ENCODE measurements around the gene CNDP1. TPM values are rescaled to one million over a fixed set of nuclear protein-coding genes. Genes with fewer than 3 reads are reported as not detected.

The CNDP1 gene
- total RNA-seq, 4 donors from 2014 or later = 0.24 to 1.0 (median 0.90) TPM; not detected in 1

GRCh38 chr18:74598350-74599001, 64.2 kb downstream of the CNDP1 start:
- peak overlapping the region; percentile 92 to 98 for H3K27ac ChIP-seq
- H3K4me3 ChIP-seq = peak overlapping the region; percentile 70 to 98
- TF ChIP-seq CTCF (IDR thresholded peaks at IDR 0.05) (peak in 2 of 4 experiments; percentile 9 to 17), POLR2A (IDR thresholded peaks at IDR 0.05) (no peak)
- no peaks in the 10 kb centered on the region for H3K27me3 ChIP-seq
- H3K4me1 ChIP-seq = no peaks in the 10 kb centered on the region
- intact Hi-C loops (cut with DNase I; ENCODE audit: low total_unique reads) = no loop called here
- no peaks in the 10 kb centered on the region for H3K9me3 ChIP-seq
- H3K36me3 ChIP-seq = no peaks in the 10 kb centered on the region
- peak in 1 of 2 donors; percentile 34 for DNase-seq

- Histone ChIP-seq H3K36me3 (no peaks in the 10 kb centered on the region), H3K4me3 (no peak overlapping the region), H3K27me3 (no peaks in the 10 kb centered on the region), H3K4me1 (no peaks in the 10 kb centered on the region), H3K9me3 (no peaks in the 10 kb centered on the region), H3K27ac (no peak overlapping the region)
- intact Hi-C loops (cut with DNase I; ENCODE audit: low total_unique reads) = no loop called here
- DNase-seq = no peak
- no peak for TF ChIP-seq CTCF (IDR thresholded peaks at IDR 0.05)
- no peak for TF ChIP-seq POLR2A (IDR thresholded peaks at IDR 0.05)
Measured at GRCh38 chr18:74604361-74604760, 70.1 kb downstream of the CNDP1 start.

- Histone ChIP-seq H3K27me3 (no peaks in the 10 kb centered on the region), H3K9me3 (no peaks in the 10 kb centered on the region), H3K27ac (no peak overlapping the region), H3K36me3 (no peaks in the 10 kb centered on the region), H3K4me3 (no peak overlapping the region), H3K4me1 (no peaks in the 10 kb centered on the region)
- DNase-seq = no peak
- TF ChIP-seq POLR2A (IDR thresholded peaks at IDR 0.05) = no peak
- no peak for TF ChIP-seq CTCF (IDR thresholded peaks at IDR 0.05)
- intact Hi-C loops (cut with DNase I; ENCODE audit: low total_unique reads) = no loop called here
Measured at GRCh38 chr18:74604774-74605173, 70.5 kb downstream of the CNDP1 start.

GRCh38 chr18:74608681-74609080, 74.4 kb downstream of the CNDP1 start:
- intact Hi-C loops (cut with DNase I; ENCODE audit: low total_unique reads) = no loop called here

More at GRCh38 chr18:74608681-74609080, 74.4 kb downstream of the CNDP1 start:
- no peak for TF ChIP-seq POLR2A (IDR thresholded peaks at IDR 0.05)
- no peak for TF ChIP-seq CTCF (IDR thresholded peaks at IDR 0.05)
- no peak overlapping the region for H3K4me3 ChIP-seq
- no peaks in the 10 kb centered on the region for H3K4me1 ChIP-seq
- H3K36me3 ChIP-seq = no peaks in the 10 kb centered on the region
- H3K9me3 ChIP-seq = no peaks in the 10 kb centered on the region
- no peak overlapping the region for H3K27ac ChIP-seq
- no peaks in the 10 kb centered on the region for H3K27me3 ChIP-seq
- DNase-seq = no peak
